Posterior vena cava (tissue), 2 donors: ENCODE results near the gene LRTM2. TPM values are rescaled to one million over a fixed set of nuclear protein-coding genes. Genes with fewer than 3 reads are reported as not detected.

Experiments used
- DNase-seq: peaks from one replicate; pipeline ENCODE4 v3.0.0-alpha.2; 2020; ENCODE audit warnings: low spot score
- intact Hi-C, 2 donors: fragments of 100-400 bp; cut with DNase I; formaldehyde crosslinking; loops; one replicate each; pipeline versions ENCODE4 v1.14.1 to v1.14.2; 2022 to 2023
- total RNA-seq, 2 donors: library from RNA; stranded (reverse); fragmentation: NEBNext Ultra II Directional; extraction: Animal tissue kit (Norgen Biotek cat#: 25700); gene quantifications; one replicate each; pipeline ENCODE4 v1.2.1, GENCODE V29; 2021
- donor health status: DM: yes; HTN: yes; CAD: no.
- donor health status: DM: yes; HTN: yes; CAD: no.

Gene LRTM2
- total RNA-seq, 2 donors from 2014 or later: not detected

DNA sequence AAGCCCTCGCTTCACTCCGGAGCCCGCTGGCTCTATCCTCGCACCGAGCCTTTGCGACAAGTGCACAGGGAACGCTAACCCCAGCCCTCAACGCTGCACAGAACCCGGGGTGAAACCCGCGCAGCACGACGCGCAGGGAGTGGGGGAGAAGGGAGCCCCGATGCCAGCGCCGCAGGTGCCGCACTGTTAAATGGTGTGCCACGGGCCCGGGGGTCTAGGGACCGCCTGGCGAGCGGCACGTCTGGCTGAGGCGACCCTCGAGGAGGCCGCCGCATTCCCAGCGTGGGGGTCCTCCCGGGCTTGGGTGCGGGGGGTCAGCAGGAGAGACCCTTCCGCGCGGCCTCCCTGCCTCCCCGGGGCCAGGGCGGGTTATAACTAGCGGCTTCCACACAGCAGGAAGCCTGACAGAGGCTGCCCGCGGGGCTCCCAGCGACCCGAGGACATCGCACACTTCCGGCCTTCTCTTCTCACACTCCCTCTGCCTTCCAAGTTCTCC lies 23.8 kb upstream of the LRTM2 start:
- intact Hi-C loops: loop anchor here (2.0 to 10.0 kb wide), 5 partner anchors 131 to 788 kb away; no protein-coding TSS in a partner anchor
- peak; percentile 86 for DNase-seq

- peak; percentile 92 for DNase-seq
- intact Hi-C loops: loop anchor here (2.0 to 10.0 kb wide), 5 partner anchors 130 to 788 kb away; no protein-coding TSS in a partner anchor
Observed at GRCh38 chr12:1797011-1797901, 23.1 kb upstream of the LRTM2 start.

GRCh38 chr12:1797991-1798640 lies 22.2 kb upstream of the LRTM2 start:
- peak; percentile 82 for DNase-seq
- intact Hi-C loops: loop anchor here (2.0 to 10.0 kb wide), 5 partner anchors 129 to 787 kb away; no protein-coding TSS in a partner anchor

- no peak for DNase-seq
- intact Hi-C loops: loop anchor here (5.0 to 10.0 kb wide), 4 partner anchors 129 to 786 kb away; no protein-coding TSS in a partner anchor
Observed at GRCh38 chr12:1798641-1799020, 21.7 kb upstream of the LRTM2 start.

DNA sequence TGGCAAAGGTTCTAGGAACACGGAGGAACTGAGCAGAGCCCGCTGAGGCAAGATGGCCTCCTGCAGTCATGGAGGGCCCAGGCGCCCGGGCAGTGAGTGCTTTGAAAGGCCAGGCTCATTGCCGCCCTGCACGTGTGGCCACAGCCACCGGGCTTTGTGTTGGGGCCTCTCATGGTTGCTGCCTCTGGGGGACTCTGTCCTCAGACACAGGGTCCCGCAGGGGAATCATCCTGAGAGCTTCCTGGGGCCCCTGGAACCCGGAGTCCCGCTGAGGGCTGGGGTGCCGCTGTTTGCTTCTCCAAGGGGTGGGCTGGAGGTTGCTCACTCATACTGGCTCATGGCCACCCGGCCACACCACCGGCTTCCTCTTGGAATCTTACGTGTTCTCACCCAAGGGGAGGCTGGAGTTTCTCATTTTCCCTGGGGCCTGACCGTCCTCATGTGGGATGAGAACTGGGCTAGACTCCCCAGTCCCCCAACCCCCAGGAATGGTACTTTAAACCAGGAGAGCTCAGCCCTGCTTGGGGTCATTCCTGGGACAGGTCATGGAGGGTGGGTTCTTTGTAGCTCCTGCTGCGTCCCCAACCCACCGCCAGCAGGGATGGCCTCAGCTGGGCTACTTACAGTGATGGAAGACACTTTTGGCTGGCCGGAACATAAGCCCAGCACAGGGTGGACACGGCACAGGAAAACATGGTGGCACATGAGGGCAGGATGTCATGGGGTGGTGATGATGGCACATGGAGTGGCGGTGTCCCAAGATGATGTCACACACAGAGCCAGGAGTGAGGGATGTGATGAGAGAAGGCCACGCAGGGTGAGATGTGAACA lies 21.1 kb upstream of the LRTM2 start:
- peak; percentile 79 for DNase-seq
- intact Hi-C loops: loop anchor here (5.0 to 10.0 kb wide), 4 partner anchors 128 to 786 kb away; no protein-coding TSS in a partner anchor

DNA sequence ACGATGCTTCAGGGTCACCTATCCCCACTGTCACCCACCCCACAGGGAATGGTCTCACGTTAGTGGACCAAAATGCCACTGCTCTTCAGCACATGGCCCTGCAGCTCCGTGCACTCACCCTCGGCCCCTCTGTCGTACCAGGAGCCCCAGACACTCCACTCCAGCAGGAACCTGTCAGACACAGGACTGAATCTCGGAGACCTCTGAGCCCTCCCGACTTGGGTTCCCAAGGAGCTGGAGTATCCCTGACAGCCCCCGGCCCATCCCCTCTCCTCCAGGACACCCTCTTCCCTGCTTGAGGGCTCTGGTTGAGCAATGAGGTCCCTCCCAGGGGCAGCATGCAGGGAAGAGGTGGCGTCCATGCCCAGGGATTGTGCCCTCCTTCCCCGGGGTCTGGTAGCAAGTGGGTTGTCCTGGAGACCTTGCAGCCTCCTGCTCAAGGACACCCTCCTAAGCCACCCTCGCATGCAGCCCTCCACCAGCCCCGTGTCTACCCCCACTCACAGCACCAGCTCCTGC lies 20.4 kb upstream of the LRTM2 start:
- intact Hi-C loops: loop anchor here (5.0 to 10.0 kb wide), 5 partner anchors 127 to 785 kb away; no protein-coding TSS in a partner anchor
- DNase-seq: peak; percentile 78

DNA sequence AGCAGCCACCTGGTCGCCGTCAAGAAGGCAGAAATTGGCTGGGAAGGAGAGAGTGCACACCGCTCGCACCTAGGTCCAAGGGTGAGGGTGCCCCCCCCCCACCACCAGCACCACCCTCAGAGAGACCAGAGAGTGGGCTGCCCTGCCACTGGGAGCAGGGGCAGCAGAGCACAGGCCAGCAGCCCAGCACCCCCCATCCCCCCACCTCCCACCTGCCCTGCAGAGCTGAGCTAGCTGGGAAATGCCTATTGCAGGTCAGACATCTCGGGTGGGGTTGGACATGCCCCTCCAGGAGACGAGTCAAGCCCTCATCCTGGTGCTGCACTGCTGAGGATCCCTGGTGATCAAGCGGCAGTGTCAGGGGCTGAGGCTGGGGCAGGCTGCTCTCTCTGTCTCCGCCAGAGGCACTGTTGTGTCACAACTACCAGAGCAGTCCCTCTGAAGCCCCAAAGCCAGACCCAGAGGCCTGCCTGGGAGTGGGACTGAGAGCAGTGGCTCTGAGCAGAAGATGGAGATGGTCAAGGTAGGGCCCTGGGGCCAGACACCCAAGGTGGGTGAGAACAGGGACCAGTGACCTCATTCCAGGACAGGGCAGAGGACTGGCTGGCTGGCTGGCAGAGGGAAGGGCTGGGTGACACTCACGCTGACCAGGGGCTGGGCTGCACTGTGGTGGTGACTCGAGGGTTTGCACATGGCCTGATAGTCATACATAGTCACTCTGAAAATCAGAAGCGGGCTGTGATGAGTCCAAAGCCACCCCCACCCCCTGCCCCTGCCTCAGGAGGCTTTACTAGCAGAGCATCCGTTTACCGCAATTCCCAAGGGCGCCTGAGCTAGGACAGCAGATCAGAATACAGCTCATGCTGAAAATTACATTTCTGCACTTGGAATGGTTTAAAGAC lies 19.7 kb upstream of the LRTM2 start:
- DNase-seq: peak; percentile 85
- intact Hi-C loops: loop anchor here in 1 of 2 donors (10.0 kb wide), 1 partner anchor 484 kb away; no protein-coding TSS in a partner anchor

DNA sequence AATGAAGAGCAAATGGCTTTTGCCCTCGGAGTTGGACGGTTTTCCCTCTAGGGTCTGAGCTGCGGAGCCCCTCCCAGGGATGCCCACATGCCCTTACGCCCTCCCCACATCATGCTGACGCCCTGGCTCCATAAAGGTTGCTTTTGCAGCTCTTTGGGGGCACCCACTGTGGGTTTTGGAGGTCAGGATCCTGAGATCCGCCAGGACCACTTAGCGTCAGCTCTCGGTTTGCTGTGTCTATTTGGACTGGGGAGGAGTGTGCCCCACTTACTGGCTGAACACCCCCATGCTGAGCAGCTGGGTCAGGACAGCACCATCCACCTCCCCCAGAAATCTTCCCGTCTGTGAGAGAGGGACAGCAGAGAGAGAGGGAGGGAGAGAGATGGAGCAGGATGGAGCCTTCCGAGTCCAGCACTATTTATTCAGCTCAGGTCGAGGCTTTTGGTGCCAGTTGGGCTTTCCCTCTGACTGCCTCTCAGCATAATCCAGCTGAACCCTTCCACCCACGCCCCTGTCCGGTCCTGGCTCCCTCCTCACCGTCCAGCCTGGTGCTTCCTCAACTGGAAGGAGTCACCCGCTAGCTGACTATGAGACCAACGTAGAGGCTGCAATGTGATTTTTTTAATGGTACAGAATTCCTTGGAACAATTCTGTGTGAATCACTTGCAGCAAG lies 18.9 kb upstream of the LRTM2 start:
- DNase-seq: no peak
- intact Hi-C loops: loop anchor here in 1 of 2 donors (10.0 kb wide), 1 partner anchor 483 kb away; no protein-coding TSS in a partner anchor

GRCh38 chr12:1803736-1804135 lies 16.6 kb upstream of the LRTM2 start:
- intact Hi-C loops: loop anchor here in 1 of 2 donors (10.0 kb wide), 1 partner anchor 481 kb away; no protein-coding TSS in a partner anchor
- DNase-seq: peak; percentile 58

- intact Hi-C loops: loop anchor here in 1 of 2 donors (10.0 kb wide), 1 partner anchor 480 kb away; no protein-coding TSS in a partner anchor
- DNase-seq: peak; percentile 95
Observed at GRCh38 chr12:1804545-1805332, 15.6 kb upstream of the LRTM2 start.

- intact Hi-C loops: loop anchor here in 1 of 2 donors (10.0 kb wide), 1 partner anchor 479 kb away; no protein-coding TSS in a partner anchor
- peak; percentile 77 for DNase-seq
Observed at GRCh38 chr12:1805441-1806081, 14.8 kb upstream of the LRTM2 start.

DNA sequence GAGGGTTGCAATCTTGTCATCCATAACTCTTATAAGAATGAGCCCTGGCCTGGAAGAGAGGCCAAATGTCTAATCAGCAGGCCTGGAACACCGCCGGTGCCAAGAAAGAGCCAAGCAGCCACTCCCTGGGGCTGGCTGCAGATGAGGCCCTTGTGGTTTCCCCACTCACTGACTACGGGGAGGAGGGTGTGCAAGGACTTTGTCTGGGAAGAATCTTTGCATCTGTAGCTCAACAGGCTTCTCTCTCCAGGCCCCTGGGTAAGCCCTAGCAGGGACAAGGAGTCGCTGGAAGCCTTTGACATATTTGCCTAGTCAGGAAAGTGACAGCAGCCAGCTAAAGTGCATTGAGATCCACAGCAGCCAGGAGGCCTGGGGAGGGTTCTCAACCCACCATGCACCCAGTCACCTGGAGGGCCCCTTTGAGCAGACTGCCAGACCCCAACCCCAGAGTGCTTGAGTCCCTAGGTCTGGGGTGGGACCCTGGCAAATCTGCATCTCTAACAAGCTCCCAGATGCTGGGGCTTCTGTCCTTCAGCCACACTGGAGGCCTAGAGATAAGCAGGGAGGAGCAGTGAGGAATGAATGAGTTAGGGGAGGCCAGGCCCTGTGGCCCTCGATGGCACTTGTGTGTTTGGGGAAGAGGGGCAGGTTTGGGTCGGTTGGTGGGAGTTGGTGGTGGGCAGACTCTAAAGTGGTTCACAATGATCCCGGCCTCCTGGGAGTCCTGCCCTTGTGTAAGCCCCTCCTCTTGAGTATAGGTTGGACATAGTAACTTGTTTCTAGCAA lies 13.9 kb upstream of the LRTM2 start:
- peak; percentile 66 for DNase-seq
- intact Hi-C loops: loop anchor here in 1 of 2 donors (10.0 kb wide), 1 partner anchor 478 kb away; no protein-coding TSS in a partner anchor

- DNase-seq: peak; percentile 62
- intact Hi-C loops: loop anchor here in 1 of 2 donors (10.0 kb wide), 1 partner anchor 478 kb away; no protein-coding TSS in a partner anchor
Observed at GRCh38 chr12:1807087-1807860, 13.1 kb upstream of the LRTM2 start.
